GM12891 (cell line): ENCODE results near the gene CCDC85A.
A peak's percentile ranks its signal among the peaks of the same experiment; 100 is the strongest.

Experiments used
- DNase-seq: peaks from one replicate; pipeline ENCODE4 v3.0.0; 2011; ENCODE audit warnings: low spot score; ENCODE audit not compliant: insufficient read length
- FAIRE-seq: peaks from 2 replicates; lab custom pipeline; 2011; peaks lifted over from hg19 to GRCh38; lab: Jason Lieb, UNC
- PAX5 ChIP-seq: IDR thresholded peaks from 2 replicates; pipeline ENCODE4 v1.6.1; 2011; ENCODE audit warnings: low read length, moderate library complexity, mild to moderate bottlenecking; ENCODE audit not compliant: insufficient read depth, severe bottlenecking
- POLR2A ChIP-seq: IDR thresholded peaks from 2 replicates; pipeline ENCODE4 v1.6.1; 2011; ENCODE audit warnings: low read depth, low read length, control low read depth
- POLR2AphosphoS5 ChIP-seq: IDR thresholded peaks from 2 replicates; pipeline ENCODE4 v1.6.1; 2011; ENCODE audit warnings: low read depth, low read length, control low read depth
- POU2F2 ChIP-seq: IDR thresholded peaks from 2 replicates; pipeline ENCODE4 v1.6.1; 2011; ENCODE audit warnings: low read depth, mild to moderate bottlenecking, control low read depth, low read length, moderate library complexity
- SPI1 ChIP-seq: IDR thresholded peaks from 2 replicates; pipeline ENCODE4 v1.6.1; 2011; ENCODE audit warnings: low read depth, low read length, control low read depth
- TAF1 ChIP-seq: IDR thresholded peaks from 2 replicates; pipeline ENCODE4 v1.6.1; 2011; ENCODE audit warnings: low read depth, low read length, control low read depth

Gene CCDC85A

DNA sequence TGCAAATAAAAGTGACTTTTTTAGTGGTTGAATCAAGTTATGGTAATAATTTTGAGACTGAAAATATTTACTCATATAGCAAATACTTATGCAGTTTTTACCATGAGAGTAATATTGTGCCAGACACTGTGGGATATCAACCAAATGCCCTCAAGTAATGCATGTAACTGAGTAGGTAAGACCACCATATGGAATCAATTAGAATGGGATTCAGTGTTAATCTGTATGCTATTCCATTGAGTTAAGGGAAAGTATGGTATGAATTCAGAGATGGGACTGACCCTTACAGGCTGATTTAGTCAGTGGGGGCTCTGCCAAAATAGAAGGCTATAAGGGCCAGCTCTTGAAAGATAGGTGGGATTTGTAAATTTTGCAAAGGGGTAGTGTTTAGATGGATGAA lies 131.6 kb downstream of the CCDC85A start:
- FAIRE-seq = no peak
- DNase-seq = no peak
- no peak for TF ChIP-seq SPI1
- no peak for TF ChIP-seq POU2F2
- TF ChIP-seq PAX5 = no peak
- TF ChIP-seq TAF1 = no peak
- no peak for TF ChIP-seq POLR2AphosphoS5

DNA sequence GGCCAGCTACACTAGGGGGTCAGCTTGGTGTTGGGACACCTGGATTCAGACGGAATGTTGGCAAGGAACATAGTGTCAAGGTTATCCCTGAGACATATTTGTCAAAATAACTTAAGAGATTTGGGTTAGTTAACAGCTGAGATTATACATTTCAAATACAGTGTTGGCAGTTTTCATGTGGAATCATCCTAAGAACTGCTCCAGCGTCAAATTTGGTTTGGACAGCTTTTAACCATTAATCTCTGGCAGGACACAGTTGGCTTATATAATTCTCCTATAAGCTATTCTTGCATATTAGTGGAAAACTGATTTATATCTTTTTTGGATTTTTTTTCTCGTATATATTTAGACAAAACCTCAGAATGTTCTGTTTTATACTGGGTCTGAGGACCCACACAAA lies 132.2 kb downstream of the CCDC85A start:
- no peak for FAIRE-seq
- no peak for TF ChIP-seq POLR2A
- no peak for TF ChIP-seq SPI1
- TF ChIP-seq POU2F2 = no peak
- no peak for TF ChIP-seq TAF1
- TF ChIP-seq POLR2AphosphoS5 = no peak
- no peak for TF ChIP-seq PAX5
- no peak for DNase-seq

DNA sequence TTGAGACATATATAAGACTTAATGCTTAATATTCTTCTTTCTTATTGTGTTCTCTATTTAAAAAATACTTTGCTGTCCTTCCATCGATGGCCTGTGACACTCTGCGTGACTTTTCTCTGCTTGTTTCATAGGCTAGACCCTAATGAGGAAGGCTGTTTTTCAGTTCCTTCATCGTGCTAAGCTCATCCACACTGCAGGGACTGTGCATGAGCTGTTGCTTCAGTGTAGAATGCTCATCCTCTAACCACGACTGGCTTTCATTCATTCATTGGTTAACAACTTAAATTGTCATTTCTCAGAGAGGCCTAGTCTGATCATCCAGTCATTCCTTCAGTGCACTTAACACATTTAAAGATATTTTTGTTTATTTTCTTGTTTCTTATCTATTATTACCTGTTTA lies 134.4 kb downstream of the CCDC85A start:
- FAIRE-seq (no peak), DNase-seq (no peak)
- TF ChIP-seq SPI1 (peak; percentile 24; the same call in 1 of the 2 replicates), TAF1 (no peak)

DNA sequence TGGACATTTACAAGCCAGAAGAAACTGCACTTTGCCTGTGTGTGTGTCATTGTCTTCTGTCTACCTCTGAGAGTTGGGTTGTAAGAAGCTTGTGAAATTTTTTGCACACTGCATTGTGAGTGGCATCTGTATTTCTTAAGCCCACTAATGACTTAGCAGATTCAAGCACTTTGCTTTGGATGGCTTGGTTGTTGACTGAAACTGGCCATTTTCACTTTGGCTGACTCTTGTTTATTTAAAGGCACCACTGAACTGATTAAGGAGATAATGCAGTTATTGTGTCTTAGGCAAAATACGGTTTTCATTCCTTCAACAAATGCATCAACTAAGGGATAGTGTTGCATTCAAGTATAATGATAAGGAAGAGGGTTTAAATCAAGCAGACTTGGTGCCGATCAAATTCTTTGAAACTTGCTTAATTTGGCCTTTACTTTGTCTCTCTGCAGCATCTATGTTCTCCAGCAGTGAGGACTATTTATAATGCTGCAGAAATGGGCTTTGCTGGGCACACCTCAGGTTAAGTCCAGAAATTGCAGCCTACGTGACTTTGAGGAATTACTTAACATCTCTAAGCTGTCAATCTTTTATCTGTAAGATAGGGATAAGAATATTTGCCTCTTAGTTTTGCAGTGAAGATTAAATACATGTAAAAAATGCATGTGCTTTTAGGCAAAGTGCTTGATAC lies 142.0 kb downstream of the CCDC85A start:
- DNase-seq (no peak), FAIRE-seq (no peak)
- TF ChIP-seq SPI1 = no peak
- no peak for TF ChIP-seq POU2F2
- no peak for TF ChIP-seq TAF1
- TF ChIP-seq POLR2AphosphoS5 = no peak
- TF ChIP-seq PAX5 = no peak
- TF ChIP-seq POLR2A = no peak

DNA sequence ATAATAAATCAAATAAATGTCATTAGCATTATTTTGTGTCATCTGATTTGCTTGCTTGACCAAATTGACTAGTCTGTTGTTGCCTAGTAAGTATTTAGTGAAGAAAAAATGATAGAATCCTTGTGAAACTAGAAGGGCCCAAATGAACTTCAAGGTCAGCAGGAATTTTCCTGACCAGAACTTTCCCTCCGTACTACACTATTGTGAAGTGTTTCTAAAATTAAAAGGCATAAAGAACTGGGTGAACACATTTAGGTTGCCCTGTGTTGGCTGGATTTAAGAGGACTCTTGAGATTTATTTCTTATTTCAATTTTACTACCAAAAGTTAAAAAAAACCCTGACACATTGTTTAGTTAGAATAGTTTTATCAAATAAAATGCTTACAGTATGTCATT lies 142.6 kb downstream of the CCDC85A start:
- FAIRE-seq (no peak), DNase-seq (no peak)
- no peak for TF ChIP-seq POLR2A
- TF ChIP-seq TAF1 = no peak
- TF ChIP-seq SPI1 = no peak
- no peak for TF ChIP-seq POLR2AphosphoS5
- no peak for TF ChIP-seq POU2F2
- no peak for TF ChIP-seq PAX5

DNA sequence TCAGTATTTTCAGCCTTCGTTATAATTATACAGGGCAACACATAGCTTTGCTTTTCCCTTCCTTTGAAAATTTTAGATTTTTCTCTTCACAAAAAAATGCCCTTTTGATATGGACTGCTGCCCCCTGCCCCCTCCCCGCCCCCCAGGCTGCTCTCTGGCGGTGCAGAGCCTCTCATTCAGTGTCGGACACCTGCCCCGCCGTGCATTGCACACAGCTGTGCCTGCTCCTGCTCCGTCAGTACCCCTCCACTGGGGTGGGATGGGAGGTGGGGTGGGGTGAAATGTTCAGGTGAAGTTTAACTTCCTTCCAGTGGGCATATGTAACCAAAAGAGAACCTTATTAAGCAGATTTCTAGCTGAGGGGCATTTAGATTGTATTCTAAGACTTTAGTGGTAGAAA lies 148.0 kb downstream of the CCDC85A start:
- no peak for DNase-seq
- no peak for FAIRE-seq
- TF ChIP-seq POLR2AphosphoS5 = no peak
- no peak for TF ChIP-seq TAF1
- TF ChIP-seq PAX5 = no peak
- TF ChIP-seq POLR2A = no peak
- TF ChIP-seq POU2F2 = no peak

DNA sequence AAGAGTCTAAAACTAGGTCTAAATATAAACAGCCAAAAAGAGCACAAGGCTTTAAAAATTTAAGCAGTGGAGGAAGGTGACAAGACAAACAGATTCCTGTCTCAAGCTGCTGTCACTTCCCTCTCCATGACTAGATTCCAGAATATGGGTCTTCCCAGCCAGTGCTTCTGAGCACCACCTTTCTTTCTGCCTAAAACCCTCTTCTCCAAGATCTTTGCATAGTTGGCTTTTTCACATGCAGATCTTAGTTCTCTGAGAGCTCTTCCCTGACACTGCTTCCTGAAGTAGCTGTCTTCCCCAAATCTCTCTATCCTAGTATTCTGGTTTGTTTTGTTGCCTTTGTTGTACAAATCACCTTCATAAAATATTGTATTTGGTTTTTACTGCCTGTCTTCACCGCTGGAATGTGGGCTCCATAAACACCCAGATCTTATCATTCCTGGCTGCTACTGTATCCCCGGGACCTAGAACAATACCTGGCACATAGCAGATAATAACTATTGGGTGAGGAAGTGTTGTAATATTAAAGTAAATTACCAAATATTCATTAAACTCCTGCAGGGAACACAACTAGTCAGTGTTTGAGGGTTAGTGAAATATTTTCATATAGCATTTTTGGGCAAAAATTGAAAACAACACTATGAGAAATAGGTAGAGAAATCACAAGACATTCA lies 150.2 kb downstream of the CCDC85A start:
- no peak for DNase-seq
- no peak for FAIRE-seq

DNA sequence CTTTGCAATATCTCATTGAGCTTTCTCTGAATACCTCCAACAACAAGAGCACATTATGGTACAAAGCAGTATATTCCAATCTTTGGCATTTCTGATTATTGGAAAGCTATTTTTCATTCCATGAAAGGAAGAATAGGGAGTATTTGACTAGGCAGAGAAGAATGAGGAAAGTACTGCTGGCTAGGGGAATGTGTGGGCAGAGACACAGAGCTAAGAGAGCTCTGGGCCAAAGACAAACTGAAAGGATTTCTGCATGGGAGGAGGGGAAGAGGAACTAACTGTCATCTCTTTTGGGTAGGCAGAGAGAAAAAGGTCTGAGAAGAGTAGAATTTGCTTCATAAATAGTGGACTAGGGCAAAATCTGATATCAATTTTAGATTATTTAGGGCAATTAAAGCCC lies 150.8 kb downstream of the CCDC85A start:
- TF ChIP-seq POLR2A (no peak), SPI1 (no peak), PAX5 (no peak), POU2F2 (no peak), TAF1 (no peak), POLR2AphosphoS5 (no peak)
- FAIRE-seq = no peak
- no peak for DNase-seq

More for the DNA sequence above, 150.2 kb downstream of the CCDC85A start:
- TF ChIP-seq TAF1 (no peak), POLR2AphosphoS5 (no peak)

DNA sequence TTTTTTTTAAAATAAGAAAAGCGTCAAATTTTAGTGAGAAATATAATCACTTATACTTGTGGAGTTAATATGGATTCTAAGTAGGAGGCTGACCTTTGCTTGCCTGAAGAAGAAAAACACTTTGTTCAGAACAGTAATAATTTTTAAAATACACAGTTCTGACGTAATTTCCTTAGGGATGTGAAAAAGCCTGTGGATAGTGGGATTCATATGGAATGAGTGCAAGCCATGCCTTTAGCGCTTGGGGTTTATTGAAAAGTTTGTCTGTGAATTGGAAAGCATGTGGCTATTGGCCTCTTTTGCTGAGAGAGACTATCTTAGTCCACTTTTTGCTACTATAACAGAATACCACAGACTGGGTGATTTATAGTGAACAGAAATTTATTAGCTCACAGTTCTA lies 151.3 kb downstream of the CCDC85A start:
- no peak for DNase-seq
- FAIRE-seq = no peak
- TF ChIP-seq TAF1 (no peak), PAX5 (no peak), POLR2AphosphoS5 (no peak), SPI1 (no peak), POU2F2 (no peak), POLR2A (no peak)

DNA sequence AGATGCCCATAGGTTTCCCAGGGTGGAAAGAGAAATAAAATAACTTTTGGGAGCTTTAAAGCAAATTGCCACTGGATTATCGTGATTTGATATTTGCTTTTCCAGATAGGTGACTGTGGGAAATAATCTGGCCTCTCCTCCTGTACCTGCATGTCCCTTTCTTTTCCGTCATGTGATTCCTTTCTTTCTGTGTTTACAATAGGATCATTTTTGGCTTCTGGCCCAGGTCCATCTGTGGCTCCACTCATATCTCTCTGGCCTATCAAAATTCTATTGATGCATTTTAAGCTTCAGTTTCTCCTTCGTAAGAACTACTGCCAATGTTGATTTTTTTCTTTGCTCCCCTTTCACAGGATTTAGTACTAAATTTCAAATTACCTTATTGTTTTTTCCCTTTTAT lies 153.6 kb downstream of the CCDC85A start:
- TF ChIP-seq SPI1 (no peak), POLR2AphosphoS5 (no peak), PAX5 (no peak), TAF1 (no peak), POU2F2 (no peak), POLR2A (no peak)
- FAIRE-seq (no peak), DNase-seq (no peak)
